ENCODE measurements around the gene SLC24A3.

Gene SLC24A3

GRCh38 chr20:19351542-19351941, 139.1 kb downstream of the SLC24A3 start:
- no peak for DNase-seq

- no peak for DNase-seq
Observed at GRCh38 chr20:19354950-19355349, 142.5 kb downstream of the SLC24A3 start.

- DNase-seq: no peak
Observed at GRCh38 chr20:19361790-19362189, 149.3 kb downstream of the SLC24A3 start.

- DNase-seq: no peak
Observed at GRCh38 chr20:19363476-19363875, 151.0 kb downstream of the SLC24A3 start.

GRCh38 chr20:19367591-19367990, 155.1 kb downstream of the SLC24A3 start:
- DNase-seq: no peak

GRCh38 chr20:19368351-19368750, 155.9 kb downstream of the SLC24A3 start:
- DNase-seq: no peak

- no peak for DNase-seq
Observed at GRCh38 chr20:19370076-19371075, 157.9 kb downstream of the SLC24A3 start.

- DNase-seq: no peak
Observed at GRCh38 chr20:19371112-19371511, 158.7 kb downstream of the SLC24A3 start.

GRCh38 chr20:19374216-19374615, 161.8 kb downstream of the SLC24A3 start:
- no peak for DNase-seq

GRCh38 chr20:19375395-19375794, 163.0 kb downstream of the SLC24A3 start:
- DNase-seq: no peak

- no peak for DNase-seq
Observed at GRCh38 chr20:19375801-19376200, 163.4 kb downstream of the SLC24A3 start.

GRCh38 chr20:19376451-19377229, 164.2 kb downstream of the SLC24A3 start:
- DNase-seq: no peak

GRCh38 chr20:19378058-19378457, 165.6 kb downstream of the SLC24A3 start:
- no peak for DNase-seq

GRCh38 chr20:19380211-19380610, 167.8 kb downstream of the SLC24A3 start:
- DNase-seq: no peak

- no peak for DNase-seq
Observed at GRCh38 chr20:19381947-19382346, 169.5 kb downstream of the SLC24A3 start.

- DNase-seq: no peak
Observed at GRCh38 chr20:19382386-19383340, 170.2 kb downstream of the SLC24A3 start.

- DNase-seq: no peak
Observed at GRCh38 chr20:19384940-19385339, 172.5 kb downstream of the SLC24A3 start.

GRCh38 chr20:19387251-19387650, 174.8 kb downstream of the SLC24A3 start:
- no peak for DNase-seq

- DNase-seq: no peak
Observed at GRCh38 chr20:19392344-19393130, 180.1 kb downstream of the SLC24A3 start.

- DNase-seq: no peak
Observed at GRCh38 chr20:19396460-19397081, 184.1 kb downstream of the SLC24A3 start.

- DNase-seq: no peak
Observed at GRCh38 chr20:19397226-19397625, 184.8 kb downstream of the SLC24A3 start.

Data from NCI-H526 (cell line).